GM03348 (cell line): ENCODE data around the gene PKIB.
"Not testable (repeated sequence)": the region's sequence is repeated elsewhere in the genome, so short reads cannot be mapped to it uniquely, and the experiment has no call there.

ENCODE experiments used
- DNase-seq: peaks from one replicate; pipeline ENCODE4 v3.0.0; 2012; ENCODE audit warnings: low spot score

The PKIB gene

GRCh38 chr6:122621638-122622037, 11.4 kb downstream of the PKIB start:
- no peak for DNase-seq

GRCh38 chr6:122622479-122622878, 12.3 kb downstream of the PKIB start:
- no peak for DNase-seq

- no peak for DNase-seq
Measured at GRCh38 chr6:122623279-122623678, 13.1 kb downstream of the PKIB start.

GRCh38 chr6:122624853-122625252, 14.6 kb downstream of the PKIB start:
- no peak for DNase-seq

GRCh38 chr6:122628714-122629113, 18.5 kb downstream of the PKIB start:
- no peak for DNase-seq

- DNase-seq, result no peak
Measured at GRCh38 chr6:122631571-122632249, 21.5 kb downstream of the PKIB start.

GRCh38 chr6:122640366-122640765, 30.2 kb downstream of the PKIB start:
- no peak for DNase-seq

- DNase-seq, result no peak
Measured at GRCh38 chr6:122641819-122642218, 31.6 kb downstream of the PKIB start.

GRCh38 chr6:122642604-122643003, 32.4 kb downstream of the PKIB start:
- DNase-seq, result not testable (repeated sequence)

- no peak for DNase-seq
Measured at GRCh38 chr6:122645256-122645655, 35.1 kb downstream of the PKIB start.

- no peak for DNase-seq
Measured at GRCh38 chr6:122647765-122648164, 37.6 kb downstream of the PKIB start.

- DNase-seq, result no peak
Measured at GRCh38 chr6:122648726-122649125, 38.5 kb downstream of the PKIB start.

- DNase-seq, result no peak
Measured at GRCh38 chr6:122649701-122650100, 39.5 kb downstream of the PKIB start.

- no peak for DNase-seq
Measured at GRCh38 chr6:122650403-122650802, 40.2 kb downstream of the PKIB start.

- no peak for DNase-seq
Measured at GRCh38 chr6:122651031-122651430, 40.8 kb downstream of the PKIB start.

- DNase-seq, result peak; percentile 4
Measured at GRCh38 chr6:122651604-122652003, 41.4 kb downstream of the PKIB start.

- no peak for DNase-seq
Measured at GRCh38 chr6:122652431-122652830, 42.2 kb downstream of the PKIB start.

- no peak for DNase-seq
Measured at GRCh38 chr6:122653094-122653493, 42.9 kb downstream of the PKIB start.

GRCh38 chr6:122654012-122654411, 43.8 kb downstream of the PKIB start:
- DNase-seq, result no peak

- no peak for DNase-seq
Measured at GRCh38 chr6:122657601-122658000, 47.4 kb downstream of the PKIB start.

- no peak for DNase-seq
Measured at GRCh38 chr6:122660296-122660695, 50.1 kb downstream of the PKIB start.

- DNase-seq, result no peak
Measured at GRCh38 chr6:122663981-122664380, 53.8 kb downstream of the PKIB start.

GRCh38 chr6:122665929-122666328, 55.7 kb downstream of the PKIB start:
- no peak for DNase-seq

- no peak for DNase-seq
Measured at GRCh38 chr6:122666418-122666817, 56.2 kb downstream of the PKIB start.
